GM18508 (cell line): ENCODE data around the gene SESN2.

Experiments
- ATAC-seq: cut with Tn5 transposase; IDR thresholded peaks from one replicate; pipeline ENCODE4 v1.9.1; 2021; ENCODE audit warnings: moderate number of reproducible peaks; ENCODE audit not compliant: insufficient read depth, unreplicated experiment

Gene SESN2

GRCh38 chr1:28282426-28283407, 23.4 kb downstream of the SESN2 start:
- no peak for ATAC-seq

DNA sequence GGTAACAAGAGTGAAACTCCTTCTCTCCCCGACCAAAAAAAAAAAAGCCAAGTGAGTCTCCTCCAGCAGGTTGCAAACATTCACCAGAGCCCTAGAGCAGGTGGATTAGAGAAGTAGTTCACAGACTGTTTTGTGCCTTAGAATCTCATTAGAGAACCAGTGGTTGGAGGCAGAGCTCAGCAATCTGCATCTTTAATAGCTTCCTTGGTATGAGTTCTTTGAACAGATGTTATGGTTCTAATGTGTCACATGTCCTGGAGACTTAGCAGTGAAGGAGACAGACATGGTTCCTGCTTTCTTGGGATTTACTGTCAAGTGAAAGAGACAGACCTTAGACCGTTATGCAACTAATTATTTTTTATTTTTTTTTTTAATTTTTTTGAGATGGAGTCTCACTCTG, 26.8 kb downstream of the SESN2 start:
- ATAC-seq, result no peak

- ATAC-seq, result no peak
These were observed 29.2 kb downstream of the SESN2 start for GRCh38 chr1:28288487-28288886.

DNA sequence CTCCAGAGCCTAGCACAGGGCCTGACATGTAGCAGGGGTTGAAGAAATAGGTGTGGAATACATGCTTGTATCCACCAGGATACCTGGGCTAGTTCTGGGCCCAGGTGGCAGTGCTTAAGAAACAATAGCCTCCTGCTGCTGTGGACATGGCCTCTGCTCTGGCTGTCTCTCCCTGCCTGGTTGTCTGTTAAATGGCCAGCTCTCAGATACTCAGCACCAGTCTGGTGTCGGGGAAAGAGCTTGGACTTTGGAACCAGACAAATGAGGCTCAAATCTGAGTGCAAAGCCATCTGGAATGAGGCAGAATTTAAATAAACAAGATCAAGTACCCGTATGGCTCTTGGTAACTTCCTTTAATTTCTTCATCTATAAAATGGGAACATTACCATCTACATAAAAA, 31.5 kb downstream of the SESN2 start:
- no peak for ATAC-seq

- no peak for ATAC-seq
These were observed 32.4 kb downstream of the SESN2 start for GRCh38 chr1:28291711-28292110.

DNA sequence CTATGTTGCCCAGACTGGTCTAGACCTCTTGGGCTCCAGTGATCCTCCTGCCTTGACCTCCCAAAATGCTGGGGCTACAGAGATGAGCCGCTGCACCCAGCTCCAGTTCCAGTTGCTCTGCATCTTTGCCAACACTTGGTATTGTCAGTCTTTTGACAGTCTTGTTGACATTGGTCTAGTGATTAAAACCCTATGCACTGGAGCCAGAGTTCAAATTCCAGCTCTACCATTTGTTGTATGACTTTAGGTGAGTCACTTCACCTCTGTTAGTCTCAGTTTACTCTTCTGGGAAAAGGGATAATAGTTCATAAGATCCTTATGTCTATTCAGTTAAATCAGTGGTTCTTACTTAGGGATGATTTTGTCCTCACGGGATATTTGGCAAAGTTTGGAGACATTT, 36.6 kb downstream of the SESN2 start:
- ATAC-seq, result no peak

- no peak for ATAC-seq
These were observed 37.3 kb downstream of the SESN2 start for GRCh38 chr1:28296401-28297261.

DNA sequence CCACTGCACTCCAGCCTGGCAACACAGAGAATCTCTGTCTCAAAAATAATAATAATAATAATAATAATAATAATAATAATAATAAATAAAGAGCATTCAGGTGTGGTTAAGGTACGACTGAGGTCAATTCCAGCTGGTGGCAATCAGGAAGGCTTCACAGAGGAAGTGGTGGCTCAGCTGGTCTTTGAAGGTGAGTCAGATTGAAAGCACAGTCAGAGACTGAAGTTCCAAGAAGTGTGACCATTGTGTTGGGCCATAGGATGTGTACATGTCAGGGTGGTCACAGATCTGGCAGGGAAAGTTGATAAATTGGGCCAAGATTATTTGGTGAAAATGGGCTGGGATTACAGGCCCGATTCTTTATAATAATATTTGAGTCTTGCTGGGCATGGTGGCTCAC, 38.5 kb downstream of the SESN2 start:
- no peak for ATAC-seq

GRCh38 chr1:28298438-28298837, 39.1 kb downstream of the SESN2 start:
- ATAC-seq, result no peak

DNA sequence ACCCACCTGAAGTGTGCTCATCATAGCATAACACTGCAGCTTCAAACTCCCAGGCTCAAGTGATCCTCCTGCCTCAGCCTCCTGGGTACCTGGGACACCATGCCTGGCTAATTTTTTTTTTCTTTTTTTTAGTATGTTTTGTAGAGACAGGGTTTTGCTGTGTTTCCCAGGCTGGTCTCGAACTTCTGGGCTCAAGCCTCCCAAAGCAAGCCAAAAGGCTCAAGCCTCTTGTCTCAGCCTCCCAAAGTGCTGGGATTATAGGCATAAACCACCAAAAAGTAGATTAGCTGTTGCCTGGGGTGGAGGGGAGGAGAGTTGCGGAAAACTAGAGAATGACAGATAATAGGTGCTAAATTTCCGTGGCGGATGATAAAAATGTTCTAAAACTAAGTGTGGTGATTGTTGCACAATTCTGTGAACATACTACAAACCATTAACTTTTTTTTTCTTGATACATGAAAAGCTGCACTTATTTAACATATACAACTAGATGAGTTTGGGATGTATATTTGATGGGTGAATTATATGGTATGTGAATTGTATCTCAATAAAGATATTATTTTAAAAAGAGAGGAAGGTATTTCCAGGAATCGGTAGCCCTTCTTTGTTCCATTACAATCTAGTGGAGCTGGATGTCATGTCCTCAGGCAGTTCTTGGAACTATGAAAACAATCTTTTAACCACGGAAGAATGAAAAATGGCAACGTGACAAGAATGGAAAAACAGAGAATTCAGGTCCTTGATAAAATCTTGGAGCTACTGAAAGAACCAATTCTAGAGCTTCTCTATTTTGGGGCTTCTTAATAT, 42.3 kb downstream of the SESN2 start:
- no peak for ATAC-seq

DNA sequence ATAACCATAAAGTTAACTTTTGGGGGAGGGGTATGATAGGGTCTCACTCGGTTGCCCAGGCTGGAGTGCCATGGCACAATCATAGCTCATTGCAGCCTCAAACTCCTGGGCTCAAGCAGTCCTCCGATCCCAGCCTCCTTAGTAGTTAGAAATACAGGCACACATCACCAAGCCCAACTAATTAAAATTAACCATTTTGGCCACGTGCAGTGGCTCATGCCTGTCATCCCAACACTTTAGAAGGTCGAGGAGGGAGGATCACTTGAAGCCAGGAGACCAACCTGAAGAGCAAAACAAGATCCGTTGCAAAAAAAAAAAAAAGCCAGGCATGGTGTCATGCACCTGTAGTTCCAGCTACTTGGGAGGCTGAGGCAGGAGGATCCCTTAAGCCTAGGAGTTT, 42.9 kb downstream of the SESN2 start:
- no peak for ATAC-seq

- ATAC-seq, result no peak
These were observed 47.1 kb downstream of the SESN2 start for GRCh38 chr1:28306301-28306949.

GRCh38 chr1:28308750-28309149, 49.4 kb downstream of the SESN2 start:
- no peak for ATAC-seq

DNA sequence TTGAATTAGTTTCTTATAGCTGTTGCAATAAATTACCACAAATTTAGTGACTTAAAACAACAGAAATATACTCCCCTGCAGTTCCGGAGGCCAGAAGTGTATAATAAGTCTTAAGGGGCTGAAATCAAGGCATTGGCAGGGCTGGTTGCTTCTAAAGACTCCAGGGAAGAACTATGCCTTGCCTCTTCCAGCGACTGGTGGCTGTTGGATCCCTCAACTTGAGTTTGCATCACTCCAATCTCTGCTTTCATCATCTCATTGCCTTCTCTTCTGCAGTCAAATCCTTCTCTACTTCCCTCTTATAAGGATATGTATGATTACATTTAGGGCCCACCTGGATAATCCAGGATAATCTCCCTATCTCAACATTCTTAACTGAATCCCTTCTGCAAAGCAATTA, 50.4 kb downstream of the SESN2 start:
- ATAC-seq, result no peak

DNA sequence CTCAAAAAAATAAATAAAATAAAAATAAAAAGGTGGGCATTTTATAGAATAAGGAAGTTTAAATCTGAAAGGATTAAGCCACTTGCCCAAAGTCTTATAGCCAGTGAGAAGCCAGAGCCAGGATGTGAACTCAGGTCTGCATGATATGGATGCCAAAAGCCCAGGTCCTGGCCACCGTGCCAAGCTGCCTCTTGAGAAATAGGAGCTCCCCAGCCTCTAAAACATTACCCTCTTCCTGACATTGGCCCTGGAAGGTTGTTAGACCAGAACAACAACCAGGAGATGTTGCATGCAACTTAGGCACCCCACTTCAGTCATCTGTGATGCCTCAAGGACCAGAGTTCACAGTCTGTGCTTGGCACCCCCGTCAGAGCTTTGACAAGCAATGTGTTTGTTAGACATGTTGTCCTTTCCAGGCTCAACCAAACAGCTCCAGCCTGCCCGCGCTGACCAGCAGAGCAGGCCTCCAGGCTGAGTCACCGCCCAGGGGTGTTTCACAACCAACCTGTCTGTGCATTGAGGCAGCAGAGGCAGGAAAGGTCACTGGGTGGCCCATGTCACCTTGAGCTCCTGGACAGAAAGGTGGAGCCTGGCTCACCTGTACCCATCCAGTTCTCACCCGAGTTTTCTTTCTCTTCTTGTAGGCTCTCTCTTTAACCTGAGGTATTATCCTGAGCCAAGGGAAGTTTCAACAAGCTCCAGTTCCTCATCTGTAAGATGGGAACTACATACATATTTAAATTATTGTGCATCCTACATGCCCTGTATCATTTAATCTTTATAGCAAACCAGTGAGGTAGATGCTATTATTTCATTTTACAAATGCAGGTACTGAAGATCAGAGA, 54.6 kb downstream of the SESN2 start:
- ATAC-seq, result no peak

DNA sequence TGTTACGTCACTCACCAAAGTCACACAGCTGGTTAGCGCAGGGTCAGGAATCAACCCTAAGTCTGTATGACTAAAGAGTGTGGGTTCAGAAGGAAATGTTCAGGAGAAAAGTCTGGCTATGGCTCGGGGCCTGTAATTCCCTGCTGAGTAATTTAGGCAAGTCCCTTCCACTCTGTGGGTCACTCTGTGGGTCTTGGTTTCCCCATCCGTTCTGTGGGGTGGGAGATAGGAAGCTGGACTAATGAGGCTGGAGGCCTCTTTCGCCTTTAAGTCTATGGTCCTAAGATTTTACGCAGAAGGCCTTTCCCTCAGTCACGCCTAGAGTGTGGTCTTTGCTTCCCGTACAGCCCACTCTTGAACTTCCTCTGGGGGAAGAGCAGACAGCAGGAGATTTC, 55.2 kb downstream of the SESN2 start:
- no peak for ATAC-seq

- ATAC-seq, result no peak
These were observed 57.7 kb downstream of the SESN2 start for GRCh38 chr1:28317014-28317413.

- ATAC-seq, result no peak
These were observed 62.9 kb downstream of the SESN2 start for GRCh38 chr1:28322194-28322593.

- ATAC-seq, result no peak
These were observed 64.4 kb downstream of the SESN2 start for GRCh38 chr1:28323720-28324119.
